ENCODE measurements around the gene NCAPG.
"Not testable (repeated sequence)": the region's sequence is repeated elsewhere in the genome, so short reads cannot be mapped to it uniquely, and the experiment has no call there.

Gene NCAPG

GRCh38 chr4:17814140-17814539 lies 3.4 kb downstream of the NCAPG start:
- ChIA-PET CTCF (no interaction called here), POLR2A (no interaction called here)
- DNase-seq (ENCODE audit: extremely low spot score): no peak
- TF ChIP-seq BHLHE40 (IDR thresholded peaks at IDR 0.05; ENCODE audit: borderline replicate concordance): no peak
- no peak for TF ChIP-seq L3MBTL2 (conservative IDR thresholded peaks at IDR 0.05)
- TF ChIP-seq FOXA1 (IDR thresholded peaks at IDR 0.05): no peak

DNA sequence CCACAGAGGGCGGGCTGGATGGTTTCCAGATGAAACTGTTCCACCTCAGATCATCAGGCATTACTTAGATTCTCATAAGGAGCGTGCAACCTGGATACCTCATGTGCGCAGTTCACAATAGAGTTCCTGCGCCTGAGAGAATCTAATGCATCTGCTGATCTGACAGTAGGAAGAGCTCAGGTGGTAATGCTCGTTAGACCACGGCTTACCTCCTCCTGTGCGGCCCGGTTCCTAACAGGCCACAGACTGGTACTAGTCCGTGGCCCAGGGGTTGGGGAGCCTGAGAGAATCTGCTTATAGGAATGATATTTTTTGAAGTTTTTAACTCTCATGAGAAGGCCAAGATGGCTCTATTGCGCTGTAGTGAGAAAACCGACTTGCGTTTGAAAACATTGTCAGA lies 5.4 kb downstream of the NCAPG start:
- DNase-seq (ENCODE audit: extremely low spot score): no peak
- ChIA-PET CTCF (no interaction called here), POLR2A (no interaction called here)
- TF ChIP-seq L3MBTL2 (conservative IDR thresholded peaks at IDR 0.05) (no peak), FOXA1 (IDR thresholded peaks at IDR 0.05) (no peak), FOXM1 (IDR thresholded peaks at IDR 0.05; ENCODE audit: borderline replicate concordance) (no peak), CTBP1 (IDR thresholded peaks at IDR 0.05; ENCODE audit: borderline replicate concordance) (no peak)

DNA sequence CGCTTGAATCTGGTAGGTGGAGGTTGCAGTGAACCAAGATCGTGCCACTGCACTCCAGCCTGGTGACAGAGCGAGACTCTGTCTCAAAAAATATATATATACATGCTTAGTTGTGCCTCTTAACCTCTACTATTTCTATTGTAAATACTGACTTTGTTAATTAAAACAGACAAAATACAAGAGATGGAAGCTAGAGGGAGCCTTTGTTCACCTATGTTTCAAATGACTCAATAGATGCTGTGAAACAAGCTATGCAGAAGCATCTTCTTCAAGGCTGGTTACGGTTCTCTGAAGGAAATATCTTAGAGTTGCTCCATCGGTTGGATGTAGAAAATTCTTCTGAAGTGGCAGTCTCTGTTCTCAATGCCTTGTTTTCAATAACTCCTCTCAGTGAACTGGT lies 6.2 kb downstream of the NCAPG start:
- POLR2A ChIA-PET: no interaction called here

GRCh38 chr4:17823871-17824669 lies 13.3 kb downstream of the NCAPG start:
- CTCF ChIA-PET: no interaction called here
- no peak for TF ChIP-seq ZNF384 (IDR thresholded peaks at IDR 0.05)
- no peak for TF ChIP-seq ELF4 (IDR thresholded peaks at IDR 0.05)
- TF ChIP-seq BHLHE40 (IDR thresholded peaks at IDR 0.05; ENCODE audit: borderline replicate concordance): no peak
- no peak for TF ChIP-seq LEF1 (IDR thresholded peaks at IDR 0.05; ENCODE audit: borderline replicate concordance)
- no peak for TF ChIP-seq L3MBTL2 (conservative IDR thresholded peaks at IDR 0.05)
- TF ChIP-seq FOXA1 (IDR thresholded peaks at IDR 0.05): no peak
- TF ChIP-seq TARDBP (IDR thresholded peaks at IDR 0.05): no peak
- TF ChIP-seq FOXK2 (IDR thresholded peaks at IDR 0.05): no peak
- DNase-seq (ENCODE audit: extremely low spot score): no peak
- POLR2A ChIA-PET: no interaction called here

More for the DNA sequence above, 6.2 kb downstream of the NCAPG start:
- CTCF ChIA-PET: interaction anchor here (0.6 kb wide), 1 partner anchor 324 kb away, joined by 4 read pairs; no protein-coding TSS in a partner anchor
- TF ChIP-seq HDGF (IDR thresholded peaks at IDR 0.05; ENCODE audit: borderline replicate concordance) (no peak), FOXM1 (IDR thresholded peaks at IDR 0.05; ENCODE audit: borderline replicate concordance) (no peak), CTBP1 (IDR thresholded peaks at IDR 0.05; ENCODE audit: borderline replicate concordance) (no peak), ELF4 (IDR thresholded peaks at IDR 0.05) (no peak), L3MBTL2 (conservative IDR thresholded peaks at IDR 0.05) (no peak), NFRKB (IDR thresholded peaks at IDR 0.05) (no peak), LEF1 (IDR thresholded peaks at IDR 0.05; ENCODE audit: borderline replicate concordance) (no peak), FOXK2 (IDR thresholded peaks at IDR 0.05) (no peak), ARNT (IDR thresholded peaks at IDR 0.05) (no peak), SUZ12 (IDR thresholded peaks at IDR 0.05) (no peak), ZNF384 (IDR thresholded peaks at IDR 0.05) (no peak), SP1 (IDR thresholded peaks at IDR 0.05) (no peak), TARDBP (IDR thresholded peaks at IDR 0.05) (no peak), PKNOX1 (IDR thresholded peaks at IDR 0.05) (no peak), FOXA1 (IDR thresholded peaks at IDR 0.05) (no peak), BHLHE40 (IDR thresholded peaks at IDR 0.05; ENCODE audit: borderline replicate concordance) (no peak)
- DNase-seq (ENCODE audit: extremely low spot score): no peak

DNA sequence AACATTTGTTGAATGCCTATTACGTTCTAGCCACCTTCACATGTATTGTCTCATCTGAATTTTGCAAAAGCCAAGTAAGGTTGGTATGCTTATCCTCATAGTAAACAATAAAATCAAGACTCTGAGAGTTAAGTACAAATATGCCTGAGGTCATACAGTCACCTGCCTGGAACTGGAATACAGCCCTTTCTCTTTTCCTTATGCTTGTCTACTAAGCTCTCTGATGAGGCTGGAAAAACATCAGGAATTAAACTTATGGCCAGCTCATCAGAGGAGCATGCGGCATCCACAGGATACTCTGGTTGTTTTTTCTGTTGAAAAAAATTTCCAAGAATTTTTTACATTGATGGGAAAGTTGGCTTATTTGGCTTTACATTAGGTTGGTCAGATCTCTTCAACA lies 35.5 kb downstream of the NCAPG start:
- no peak for DNase-seq (ENCODE audit: extremely low spot score)
- CTCF ChIA-PET: no interaction called here
- TF ChIP-seq HDGF (IDR thresholded peaks at IDR 0.05; ENCODE audit: borderline replicate concordance) (no peak), TARDBP (IDR thresholded peaks at IDR 0.05) (no peak), FOXA1 (IDR thresholded peaks at IDR 0.05) (no peak), ZNF384 (IDR thresholded peaks at IDR 0.05) (no peak), LEF1 (IDR thresholded peaks at IDR 0.05; ENCODE audit: borderline replicate concordance) (no peak), FOXM1 (IDR thresholded peaks at IDR 0.05; ENCODE audit: borderline replicate concordance) (no peak), BHLHE40 (IDR thresholded peaks at IDR 0.05; ENCODE audit: borderline replicate concordance) (no peak), FOXK2 (IDR thresholded peaks at IDR 0.05) (no peak)
- POLR2A ChIA-PET: no interaction called here

GRCh38 chr4:17850295-17850694 lies 39.5 kb downstream of the NCAPG start:
- CTCF ChIA-PET; DNase-seq (ENCODE audit: extremely low spot score); POLR2A ChIA-PET: not testable (repeated sequence)

- ChIA-PET POLR2A (interaction anchor here (0.6 kb wide), 1 partner anchor 372 kb away, joined by 7 read pairs; no protein-coding TSS in a partner anchor), CTCF (no interaction called here)
- TF ChIP-seq L3MBTL2 (conservative IDR thresholded peaks at IDR 0.05) (no peak), BHLHE40 (IDR thresholded peaks at IDR 0.05; ENCODE audit: borderline replicate concordance) (no peak), ZNF384 (IDR thresholded peaks at IDR 0.05) (no peak), SP1 (IDR thresholded peaks at IDR 0.05) (no peak), ELF4 (IDR thresholded peaks at IDR 0.05) (no peak), ARNT (IDR thresholded peaks at IDR 0.05) (no peak), CTBP1 (IDR thresholded peaks at IDR 0.05; ENCODE audit: borderline replicate concordance) (no peak), SUZ12 (IDR thresholded peaks at IDR 0.05) (no peak), PKNOX1 (IDR thresholded peaks at IDR 0.05) (no peak)
- DNase-seq (ENCODE audit: extremely low spot score): no peak
These were observed 41.2 kb downstream of the NCAPG start for GRCh38 chr4:17851959-17852358.

Measured in HEK293T (cell line).